HepG2 (cell line): Measurements from ENCODE around the gene ELP4. TPM values are rescaled to one million over a fixed set of nuclear protein-coding genes. Genes with fewer than 3 reads are reported as not detected.

ENCODE experiments used
- ATAC-seq: fragments of 200-7000 bp; cut with Tn5 transposase; 3 replicates; pipeline ENCODE4 v1.9.1; 2020; ENCODE audit warnings: mild to moderate bottlenecking, moderate library complexity
- BruUV-seq: library from RNA; stranded (reverse); fragments of 400-500 nt; replicated peaks from 2 replicates; lab custom pipeline; 2021; lab: Mats Ljungman, UMichigan
- CTCF ChIA-PET: fragments of 300-600 bp; formaldehyde crosslinking; extraction: SDS; loops from one replicate; lab custom pipeline; 2021; ENCODE audit warnings: low total read pairs, inconsistent platforms, low intra/inter-chr PET ratio; lab: Yijun Ruan, JAX
- POLR2A ChIA-PET: fragments of 350-600 bp; sonication (Branson Sonifier 250); formaldehyde crosslinking; loops from one replicate; lab custom pipeline; 2020; ENCODE audit warnings: antibody characterized with exemption, inconsistent platforms; lab: Yijun Ruan, JAX
- DNase-seq: peaks from one replicate; pipeline ENCODE4 v3.0.0-alpha.2; 2015; ENCODE audit warnings: low spot score
- FAIRE-seq: peaks from 3 replicates; lab custom pipeline; 2011; peaks lifted over from hg19 to GRCh38; lab: Jason Lieb, UNC
- H2AFZ ChIP-seq: one replicate; pipeline ENCODE4 v1.6.1; 2011; ENCODE audit warnings: low read length, inconsistent platforms
- H3K27ac ChIP-seq: fragments of 300-600 bp; 3 replicates; pipeline ENCODE4 v1.8.0; 2011; ENCODE audit warnings: mixed run types, mild to moderate bottlenecking, mixed read lengths, low read length, inconsistent platforms; ENCODE audit not compliant: insufficient read depth; ENCODE audit errors: extremely low read length
- H3K27me3 ChIP-seq, 2 experiments: fragments of 200-600 bp in 1 of 2; 2 replicates in 1 of 2; 3 replicates in 1 of 2; pipeline versions ENCODE4 v1.6.0 to v1.8.0; 2011; ENCODE audit warnings: low read length in 2 of 2, mild to moderate bottlenecking in 2 of 2, moderate library complexity in 2 of 2, inconsistent platforms in 1 of 2; ENCODE audit not compliant: insufficient read depth in 2 of 2, control insufficient read depth in 1 of 2
- H3K36me3 ChIP-seq, 2 experiments: fragments of 200-600 bp in 1 of 2; replicated peaks in 1 of 2; 2 replicates in 1 of 2; 3 replicates in 1 of 2; pipeline versions ENCODE4 v1.5.1 to v1.8.0; 2011; ENCODE audit warnings: low read length in 2 of 2, inconsistent platforms in 1 of 2; ENCODE audit not compliant: insufficient read depth in 2 of 2, control insufficient read depth in 1 of 2
- H3K4me1 ChIP-seq: 2 replicates; pipeline ENCODE4 v1.5.1; 2012; ENCODE audit warnings: low read length, inconsistent platforms; ENCODE audit not compliant: insufficient read depth
- H3K4me2 ChIP-seq: 2 replicates; pipeline ENCODE4 v1.6.0; 2011; ENCODE audit warnings: low read depth, low read length, inconsistent platforms
- H3K4me3 ChIP-seq, 3 experiments: fragments of 200-600 bp in 1 of 3; sonication (generic), shearing (Covaris generic) in 1 of 3; replicated peaks in 1 of 3; 2 replicates each; pipeline ENCODE4 v1.5.1; 2011 to 2016; ENCODE audit warnings: low read length in 3 of 3, inconsistent platforms in 2 of 3, low read depth in 2 of 3, mild to moderate bottlenecking in 2 of 3, control low read depth in 1 of 3, mixed read lengths in 1 of 3; ENCODE audit not compliant: insufficient read depth in 1 of 3
- H3K79me2 ChIP-seq: one replicate; pipeline ENCODE4 v1.6.1; 2011; ENCODE audit warnings: low read length, inconsistent platforms; ENCODE audit not compliant: insufficient read depth
- H3K9ac ChIP-seq: 2 replicates; pipeline ENCODE4 v1.6.0; 2011; ENCODE audit warnings: mild to moderate bottlenecking, low read depth, low read length, inconsistent platforms; ENCODE audit not compliant: insufficient read depth
- H3K9me3 ChIP-seq: 2 replicates; pipeline ENCODE4 v1.5.1; 2012; ENCODE audit warnings: mild to moderate bottlenecking, low read length
- H4K20me1 ChIP-seq: 2 replicates; pipeline ENCODE4 v1.6.0; 2011; ENCODE audit warnings: inconsistent platforms, mild to moderate bottlenecking, low read length, moderate library complexity; ENCODE audit not compliant: insufficient read depth
- ELF1 ChIP-seq: sonication (generic); formaldehyde crosslinking; IDR thresholded peaks from 2 replicates; pipeline ENCODE4 v1.4.0; 2020; ENCODE audit warnings: missing genetic modification reagents
- HDAC6 ChIP-seq: fragments of 200-600 bp; sonication (generic); IDR thresholded peaks from 2 replicates; pipeline ENCODE4 v1.7.0; 2017; ENCODE audit warnings: mild to moderate bottlenecking, antibody characterized with exemption, low read length, low read depth
- HOXA9 ChIP-seq: sonication (generic); formaldehyde crosslinking; IDR thresholded peaks from 2 replicates; pipeline ENCODE4 v1.8.1; 2022; ENCODE audit warnings: missing genetic modification reagents, mild to moderate bottlenecking, moderate library complexity, borderline replicate concordance
- KDM5B ChIP-seq: sonication (generic); formaldehyde crosslinking; IDR thresholded peaks from 2 replicates; pipeline ENCODE4 v1.4.0; 2020; ENCODE audit warnings: missing genetic modification reagents, mild to moderate bottlenecking, borderline replicate concordance
- NCOR1 ChIP-seq: fragments of 200-600 bp; sonication (generic); IDR thresholded peaks from 2 replicates; pipeline ENCODE4 v1.7.0; 2017; ENCODE audit warnings: antibody characterized with exemption, low read length, borderline replicate concordance
- NFATC3 ChIP-seq: sonication (generic); formaldehyde crosslinking; IDR thresholded peaks from 2 replicates; pipeline ENCODE4 v1.5.1; 2020; ENCODE audit warnings: mild to moderate bottlenecking, missing genetic modification reagents
- RBM39 ChIP-seq: fragments of 200-400 bp; formaldehyde crosslinking; IDR thresholded peaks from one replicate; pipeline ENCODE4 v1.6.1; 2018; ENCODE audit warnings: antibody characterized with exemption, mild to moderate bottlenecking, low read depth, low read length; ENCODE audit not compliant: poor library complexity, severe bottlenecking
- SOX5 ChIP-seq: IDR thresholded peaks from 2 replicates; pipeline ENCODE4 v1.6.1; 2016; ENCODE audit warnings: borderline replicate concordance
- SP140L ChIP-seq: sonication (generic); formaldehyde crosslinking; IDR thresholded peaks from 2 replicates; pipeline ENCODE4 v1.4.0; 2020; ENCODE audit warnings: missing genetic modification reagents, borderline replicate concordance
- TCF7 ChIP-seq: sonication (generic); IDR thresholded peaks from 2 replicates; pipeline ENCODE4 v1.6.1; 2016; ENCODE audit warnings: antibody characterized with exemption, low read depth
- TOPORS ChIP-seq: sonication (generic); formaldehyde crosslinking; IDR thresholded peaks from 2 replicates; pipeline ENCODE4 v1.8.0; 2023; ENCODE audit warnings: mild to moderate bottlenecking, missing genetic modification reagents
- ZNF205 ChIP-seq: IDR thresholded peaks from 2 replicates; pipeline ENCODE4 v1.6.1; 2018; ENCODE audit warnings: missing biosample characterization, missing genetic modification reagents
- ZNF350 ChIP-seq: sonication (generic); formaldehyde crosslinking; IDR thresholded peaks from 2 replicates; pipeline ENCODE4 v1.4.0; 2020; ENCODE audit warnings: mild to moderate bottlenecking, low read depth, missing genetic modification reagents, borderline replicate concordance
- ZNF484 ChIP-seq: sonication (generic); formaldehyde crosslinking; IDR thresholded peaks from 2 replicates; pipeline ENCODE4 v1.5.1; 2020; ENCODE audit warnings: mild to moderate bottlenecking, low read depth, missing genetic modification reagents, borderline replicate concordance
- ZNF703 ChIP-seq: sonication (generic); formaldehyde crosslinking; IDR thresholded peaks from 2 replicates; pipeline ENCODE4 v1.5.1; 2020; ENCODE audit warnings: missing genetic modification reagents, mild to moderate bottlenecking, moderate library complexity, borderline replicate concordance
- ZNF766 ChIP-seq: sonication (generic); formaldehyde crosslinking; IDR thresholded peaks from 2 replicates; pipeline ENCODE4 v1.5.0; 2020; ENCODE audit warnings: missing genetic modification reagents, borderline replicate concordance
- ZNF772 ChIP-seq: sonication (generic); formaldehyde crosslinking; IDR thresholded peaks from 2 replicates; pipeline ENCODE4 v1.5.0; 2020; ENCODE audit warnings: mild to moderate bottlenecking, missing genetic modification reagents
- WGBS: methylation state at CpG from one replicate; pipeline ENCODE4 v1.1.6; 2017; ENCODE audit warnings: low lambda C conversion rate; 5-methylcytosine and 5-hydroxymethylcytosine counted together
- in situ Hi-C: cut with HindIII; loops from 2 replicates; pipeline ENCODE4 v1.10.0; 2017; ENCODE audit warnings: low pct_unique_long_range_greater_than_20kb; ENCODE audit not compliant: extremely low pct_ligation_motif_present
- intact Hi-C: fragments of 100-400 bp; cut with micrococcal nuclease; formaldehyde crosslinking; loops from one replicate; pipeline ENCODE4 v1.10.0; 2022; ENCODE audit not compliant: unreplicated experiment
- polyA plus RNA-seq, 8 experiments: library from polyadenylated mRNA; depleted of rRNA in 3 of 8; stranded (reverse) in 7 of 8; unstranded in 1 of 8; fragments of >200 nt; fragmentation: Illumina TruSeq in 4 of 8; extraction: Trizol in 4 of 8; gene quantifications; 2 replicates each; pipeline versions ENCODE4 v1.2.1 to v1.2.3, GENCODE V29; 2011 to 2016; ENCODE audit warnings: low read depth in 4 of 8, missing spikeins in 1 of 8, mixed read lengths in 1 of 8; ENCODE audit not compliant: insufficient read depth in 1 of 8
- total RNA-seq, 5 experiments: library from RNA; depleted of rRNA; stranded (reverse); fragments of >200 nt; fragmentation: Illumina TruSeq; extraction: Trizol; gene quantifications; 2 replicates each; pipeline ENCODE4 v1.2.3, GENCODE V29; 2016; ENCODE audit warnings: low read depth in 1 of 5
- TF ChIP-seq, protein P1 (sequence below): sonication (generic); formaldehyde crosslinking; IDR thresholded peaks from 2 replicates; pipeline ENCODE4 v1.5.1; 2020; ENCODE audit warnings: mild to moderate bottlenecking, missing genetic modification reagents, moderate library complexity
- TF ChIP-seq, protein P2 (sequence below): sonication (generic); formaldehyde crosslinking; IDR thresholded peaks from 2 replicates; pipeline ENCODE4 v1.4.0; 2020; ENCODE audit warnings: missing genetic modification reagents
- TF ChIP-seq, protein P3 (sequence below): sonication (generic); formaldehyde crosslinking; IDR thresholded peaks from 2 replicates; pipeline ENCODE4 v1.8.1; 2023; ENCODE audit warnings: mild to moderate bottlenecking, missing genetic modification reagents

Gene ELP4
- total and polyA plus RNA-seq, 2 of the 13 experiments (the other 11 are each of a cell fraction or from before 2014, with no cell fraction given): 12.8 to 19.1 TPM

DNA sequence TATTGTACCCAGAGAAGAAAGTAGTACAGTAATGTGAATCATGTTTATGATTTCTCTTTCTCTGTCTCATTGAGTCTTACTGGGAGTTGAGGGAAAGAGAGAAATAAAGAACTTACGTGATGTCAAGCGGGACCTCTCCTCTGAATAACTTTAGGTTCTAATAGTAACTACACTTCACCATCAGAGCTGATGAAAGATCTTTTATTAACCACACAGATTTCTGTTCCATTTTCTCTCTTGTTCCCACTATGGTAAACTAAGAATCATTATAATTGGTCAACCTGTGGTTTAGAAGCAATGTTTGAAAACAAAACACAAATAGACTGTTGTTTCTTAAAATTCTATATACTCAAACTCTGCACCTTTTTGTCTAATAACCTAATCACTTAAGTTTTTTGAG, 142.3 kb downstream of the ELP4 start:
- Histone ChIP-seq H3K4me3 (no peak overlapping the region), H4K20me1 (no peaks in the 10 kb centered on the region), H3K9me3 (no peaks in the 10 kb centered on the region), H3K9ac (no peak overlapping the region), H3K36me3 (no peaks in the 10 kb centered on the region; a peak in 1 of 5 replicates), H3K4me1 (no peaks in the 10 kb centered on the region), H3K27ac (no peak overlapping the region), H2AFZ (no peak overlapping the region), H3K79me2 (no peaks in the 10 kb centered on the region), H3K27me3 (no peaks in the 10 kb centered on the region), H3K4me2 (no peak overlapping the region)
- DNase-seq (no peak), FAIRE-seq (no peak), ATAC-seq (no peak)
- in situ Hi-C loops: no loop called here
- intact Hi-C loops: no loop called here
- no peak for TF ChIP-seq NCOR1
- TF ChIP-seq HOXA9: no peak
- no peak for TF ChIP-seq ZNF703 (CRISPR knock-in tag)
- no peak for TF ChIP-seq HDAC6
- TF ChIP-seq, protein P1, sequence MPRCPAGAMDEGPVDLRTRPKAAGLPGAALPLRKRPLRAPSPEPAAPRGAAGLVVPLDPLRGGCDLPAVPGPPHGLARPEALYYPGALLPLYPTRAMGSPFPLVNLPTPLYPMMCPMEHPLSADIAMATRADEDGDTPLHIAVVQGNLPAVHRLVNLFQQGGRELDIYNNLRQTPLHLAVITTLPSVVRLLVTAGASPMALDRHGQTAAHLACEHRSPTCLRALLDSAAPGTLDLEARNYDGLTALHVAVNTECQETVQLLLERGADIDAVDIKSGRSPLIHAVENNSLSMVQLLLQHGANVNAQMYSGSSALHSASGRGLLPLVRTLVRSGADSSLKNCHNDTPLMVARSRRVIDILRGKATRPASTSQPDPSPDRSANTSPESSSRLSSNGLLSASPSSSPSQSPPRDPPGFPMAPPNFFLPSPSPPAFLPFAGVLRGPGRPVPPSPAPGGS (CRISPR knock-in tag): no peak
- no peak for TF ChIP-seq TCF7
- TF ChIP-seq RBM39: no peak
- TF ChIP-seq KDM5B (CRISPR knock-in tag): no peak
- no peak for TF ChIP-seq ZNF205 (CRISPR knock-in tag)
- TF ChIP-seq ZNF772 (CRISPR knock-in tag): no peak
- TF ChIP-seq SOX5: no peak
- TF ChIP-seq ELF1 (CRISPR knock-in tag): no peak
- TF ChIP-seq TOPORS (CRISPR knock-in tag): no peak
- TF ChIP-seq ZNF350 (CRISPR knock-in tag): no peak
- TF ChIP-seq, protein P2, sequence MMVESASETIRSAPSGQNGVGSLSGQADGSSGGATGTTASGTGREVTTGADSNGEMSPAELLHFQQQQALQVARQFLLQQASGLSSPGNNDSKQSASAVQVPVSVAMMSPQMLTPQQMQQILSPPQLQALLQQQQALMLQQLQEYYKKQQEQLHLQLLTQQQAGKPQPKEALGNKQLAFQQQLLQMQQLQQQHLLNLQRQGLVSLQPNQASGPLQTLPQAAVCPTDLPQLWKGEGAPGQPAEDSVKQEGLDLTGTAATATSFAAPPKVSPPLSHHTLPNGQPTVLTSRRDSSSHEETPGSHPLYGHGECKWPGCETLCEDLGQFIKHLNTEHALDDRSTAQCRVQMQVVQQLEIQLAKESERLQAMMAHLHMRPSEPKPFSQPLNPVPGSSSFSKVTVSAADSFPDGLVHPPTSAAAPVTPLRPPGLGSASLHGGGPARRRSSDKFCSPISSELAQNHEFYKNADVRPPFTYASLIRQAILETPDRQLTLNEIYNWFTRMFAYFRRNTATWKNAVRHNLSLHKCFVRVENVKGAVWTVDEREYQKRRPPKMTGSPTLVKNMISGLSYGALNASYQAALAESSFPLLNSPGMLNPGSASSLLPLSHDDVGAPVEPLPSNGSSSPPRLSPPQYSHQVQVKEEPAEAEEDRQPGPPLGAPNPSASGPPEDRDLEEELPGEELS (CRISPR knock-in tag): no peak
- TF ChIP-seq, protein P3, sequence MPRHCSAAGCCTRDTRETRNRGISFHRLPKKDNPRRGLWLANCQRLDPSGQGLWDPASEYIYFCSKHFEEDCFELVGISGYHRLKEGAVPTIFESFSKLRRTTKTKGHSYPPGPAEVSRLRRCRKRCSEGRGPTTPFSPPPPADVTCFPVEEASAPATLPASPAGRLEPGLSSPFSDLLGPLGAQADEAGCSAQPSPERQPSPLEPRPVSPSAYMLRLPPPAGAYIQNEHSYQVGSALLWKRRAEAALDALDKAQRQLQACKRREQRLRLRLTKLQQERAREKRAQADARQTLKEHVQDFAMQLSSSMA: no peak
- no peak for TF ChIP-seq SP140L (CRISPR knock-in tag)
- TF ChIP-seq NFATC3 (CRISPR knock-in tag): no peak
- TF ChIP-seq ZNF484 (CRISPR knock-in tag): no peak
- no peak for TF ChIP-seq ZNF766 (CRISPR knock-in tag)
- 96% methylated on average over 2 of the region's 2 CpGs for WGBS
- ChIA-PET POLR2A (no interaction called here), CTCF (no interaction called here)
- BruUV-seq: no TSS peak
